Measurements from ENCODE around the gene GABRA4.

Gene GABRA4

GRCh38 chr4:46977245-46977644, 16.1 kb downstream of the GABRA4 start:
- TF ChIP-seq PPARA (CRISPR knock-in tag; IDR thresholded peaks at IDR 0.05; ENCODE audit: borderline replicate concordance) = no peak
- TF ChIP-seq ZNF8 (CRISPR knock-in tag; IDR thresholded peaks at IDR 0.05) = no peak
- no peak for TF ChIP-seq ZFP30 (CRISPR knock-in tag; IDR thresholded peaks at IDR 0.05)

GRCh38 chr4:46975812-46976553, 17.4 kb downstream of the GABRA4 start:
- ATAC-seq = no peak
- TF ChIP-seq ESRRG (CRISPR knock-in tag; IDR thresholded peaks at IDR 0.05) (no peak), ZFP3 (CRISPR knock-in tag; IDR thresholded peaks at IDR 0.05) (no peak), POU6F1 (CRISPR knock-in tag; IDR thresholded peaks at IDR 0.05; ENCODE audit: borderline replicate concordance, low read depth) (no peak), TCF4 (CRISPR knock-in tag; IDR thresholded peaks at IDR 0.05; ENCODE audit: borderline replicate concordance) (no peak), SNAI2 (CRISPR knock-in tag; IDR thresholded peaks at IDR 0.05) (no peak), ZNF8 (CRISPR knock-in tag; IDR thresholded peaks at IDR 0.05) (no peak), CSRNP3 (CRISPR knock-in tag; IDR thresholded peaks at IDR 0.05) (no peak), TSHZ2 (CRISPR knock-in tag; IDR thresholded peaks at IDR 0.05) (no peak), ZNF565 (CRISPR knock-in tag; conservative IDR thresholded peaks at IDR 0.05; ENCODE audit: low read depth) (no peak), CSDC2 (CRISPR knock-in tag; IDR thresholded peaks at IDR 0.05) (no peak), ISL1 (CRISPR knock-in tag; IDR thresholded peaks at IDR 0.05) (no peak), RARB (CRISPR knock-in tag; IDR thresholded peaks at IDR 0.05) (no peak), PATZ1 (CRISPR knock-in tag; IDR thresholded peaks at IDR 0.05; ENCODE audit: borderline replicate concordance) (no peak), CREB5 (CRISPR knock-in tag; IDR thresholded peaks at IDR 0.05; ENCODE audit: low read depth) (no peak), ARNTL (CRISPR knock-in tag; IDR thresholded peaks at IDR 0.05; ENCODE audit: borderline replicate concordance, low read depth) (no peak), ZFP30 (CRISPR knock-in tag; IDR thresholded peaks at IDR 0.05) (no peak), ZNF70 (CRISPR knock-in tag; IDR thresholded peaks at IDR 0.05) (no peak), ZC3H10 (CRISPR knock-in tag; IDR thresholded peaks at IDR 0.05) (no peak)

More at GRCh38 chr4:46977245-46977644, 16.1 kb downstream of the GABRA4 start:
- no peak for ATAC-seq

- ATAC-seq = no peak
- TF ChIP-seq ISL1 (CRISPR knock-in tag; IDR thresholded peaks at IDR 0.05) (no peak), PPARA (CRISPR knock-in tag; IDR thresholded peaks at IDR 0.05; ENCODE audit: borderline replicate concordance) (no peak), ARNTL (CRISPR knock-in tag; IDR thresholded peaks at IDR 0.05; ENCODE audit: borderline replicate concordance, low read depth) (no peak)
These were observed 18.4 kb downstream of the GABRA4 start for GRCh38 chr4:46974891-46975543.

Data from SK-N-SH treated with all-trans-retinoic acid at 6 μM for 48 hours (cell line).